Measurements from ENCODE around the gene FAM222A. TPM values are rescaled to one million over a fixed set of nuclear protein-coding genes. Genes with fewer than 3 reads are reported as not detected.

FAM222A gene
- total RNA-seq, 1 experiment from 2014 or later, result 3.7 TPM

GRCh38 chr12:109739747-109740693, 26.4 kb downstream of the FAM222A start:
- H2AFZ ChIP-seq (ENCODE audit: low read depth, low read length, poor library complexity, severe bottlenecking), result no peak overlapping the region
- no peaks in the 10 kb centered on the region for H3K9me2 ChIP-seq (ENCODE audit: insufficient read depth)
- no peaks in the 10 kb centered on the region for H3K36me3 ChIP-seq (ENCODE audit: control insufficient read depth in 1 of 2, insufficient read depth in 2 of 2, low read length in 2 of 2)
- ChIA-PET CTCF (interaction anchor here (1.1 kb wide), 1 partner anchor 22 kb away, joined by 3 read pairs; no protein-coding TSS in a partner anchor), POLR2A (interaction anchor here (0.7 kb wide), 1 partner anchor 15 kb away, joined by 3 read pairs; no protein-coding TSS in a partner anchor), RAD21 (ENCODE audit: low non-redundant PET in 1 of 2, low total read pairs in 2 of 2, uncharacterized antibody in 2 of 2, unreplicated experiment in 2 of 2) (no interaction called here)
- H3K9me3 ChIP-seq (ENCODE audit: control insufficient read depth in 1 of 2, insufficient read depth in 1 of 2, low read depth in 1 of 2, low read length in 2 of 2), result no peaks in the 10 kb centered on the region
- H3K4me1 ChIP-seq (ENCODE audit: control insufficient read depth in 1 of 2, insufficient read depth in 2 of 2, low read length in 2 of 2), result no peaks in the 10 kb centered on the region
- no peak overlapping the region for H3K27ac ChIP-seq (ENCODE audit: low read depth, low read length)
- H3K9ac ChIP-seq (ENCODE audit: low read length), result no peak overlapping the region
- BruUV-seq (replicated peaks), result no TSS peak
- TF ChIP-seq REST (IDR thresholded peaks at IDR 0.05; ENCODE audit: low read depth) (no peak), POLR2AphosphoS5 (IDR thresholded peaks at IDR 0.05; ENCODE audit: low read depth, low read length) (no peak), CTCF (IDR thresholded peaks at IDR 0.05 in 2 of 3, conservative IDR thresholded peaks at IDR 0.05 in 1 of 3; ENCODE audit: borderline replicate concordance in 1 of 3, insufficient read depth in 1 of 3, low read depth in 2 of 3, low read length in 2 of 3) (peak; percentile 19 to 56 (median 45); a peak in 5 of 6 replicates), YY1 (IDR thresholded peaks at IDR 0.05; ENCODE audit: extremely low read depth, insufficient replicate concordance, low read depth, low read length) (no peak)
- intact Hi-C loops (cut with micrococcal nuclease), result no loop called here
- H3K27me3 ChIP-seq (ENCODE audit: insufficient read depth, low read length), result no peaks in the 10 kb centered on the region
- peak; percentile 72 for ATAC-seq
- no peak overlapping the region for H3K4me3 ChIP-seq (replicated peaks in 1 of 2; ENCODE audit: low read depth in 1 of 2, low read length in 2 of 2)
- H3K79me2 ChIP-seq (ENCODE audit: insufficient read depth, low read length), result no peaks in the 10 kb centered on the region
- H3K4me2 ChIP-seq (ENCODE audit: low read length), result no peak overlapping the region
- no peaks in the 10 kb centered on the region for H4K20me1 ChIP-seq (ENCODE audit: insufficient read depth)
- no peak for DNase-seq (ENCODE audit: low read depth, low spot score)
